Stimulated activated CD4-positive, alpha-beta T cell treated with anti-CD3 and anti-CD28 coated beads, Interleukin-2, amount 100 ng/mL, for 24 hours (primary cell): ENCODE data around the gene TTC38.
A peak's percentile ranks its signal among the peaks of the same experiment; 100 is the strongest.

ENCODE experiments used
- DNase-seq, 2 donors: peaks; one replicate each; pipeline ENCODE4 v3.0.0-alpha.2; 2020

TTC38 gene

GRCh38 chr22:46335201-46336118, 67.7 kb downstream of the TTC38 start, which contains the start of gene TRMU:
Gene TRMU, plus strand, starts transcription at chr22:46335714. Its CDS starts 51 bp downstream, at chr22:46335765.
- DNase-seq = peak; percentile 77 to 84

GRCh38 chr22:46336119-46337078, 68.6 kb downstream of the TTC38 start:
- DNase-seq = peak; percentile 26

GRCh38 chr22:46337870-46338269, 70.1 kb downstream of the TTC38 start:
- no peak for DNase-seq

GRCh38 chr22:46338636-46339035, 70.8 kb downstream of the TTC38 start:
- no peak for DNase-seq

- DNase-seq = no peak
Measured at GRCh38 chr22:46339956-46340355, 72.1 kb downstream of the TTC38 start.

- no peak for DNase-seq
Measured at GRCh38 chr22:46340676-46341075, 72.9 kb downstream of the TTC38 start.
